Activated T-cell treated with anti-CD3 and anti-CD28 coated beads, Interleukin-2, amount 50 U/mL, for 1 hour (primary cell): ENCODE results near the gene HOXB7.

Source experiments
- DNase-seq: peaks from one replicate; pipeline ENCODE4 v3.0.0-alpha.2; 2020

The HOXB7 gene

DNA sequence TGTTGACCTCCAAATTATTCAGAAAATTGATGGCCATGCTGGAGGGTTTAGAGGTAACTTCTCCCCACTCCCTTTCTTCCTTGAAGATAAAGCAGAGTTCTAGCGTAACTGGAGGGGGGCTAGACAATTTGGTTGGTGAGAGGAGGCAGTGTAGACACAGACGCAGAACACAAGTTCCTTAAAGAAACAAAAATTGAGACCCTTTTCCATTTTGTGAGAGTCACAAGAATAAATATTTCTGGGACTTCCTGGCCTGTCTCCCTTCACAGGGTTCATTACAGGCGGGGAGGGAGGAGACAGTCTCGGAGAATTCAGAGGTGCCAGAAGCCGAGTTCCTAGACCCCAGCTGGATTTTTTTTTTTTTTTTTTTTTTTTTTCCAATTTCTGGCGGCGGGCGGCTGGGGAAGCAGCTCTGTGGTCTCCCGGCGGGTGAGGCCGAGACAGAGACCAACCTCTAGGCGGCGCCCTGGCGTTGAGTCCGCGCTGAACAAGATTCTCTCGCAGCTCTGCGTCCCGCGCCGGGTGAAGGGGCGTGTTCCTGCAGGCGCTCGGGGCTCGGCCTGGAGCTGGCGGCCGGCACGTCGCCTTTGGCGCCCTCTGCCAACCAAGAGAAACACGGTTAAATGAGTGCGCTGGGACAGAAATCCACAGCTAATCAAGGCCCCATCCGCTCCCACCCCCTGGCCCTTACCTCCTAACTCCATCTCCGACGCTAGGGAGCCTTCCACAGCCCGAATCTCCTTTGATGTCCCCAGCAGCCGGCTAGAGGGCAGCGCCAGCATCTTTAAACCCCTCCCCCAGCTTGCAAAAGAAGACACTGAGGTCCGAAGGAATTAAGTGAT lies 25.6 kb upstream of the HOXB7 start:
- peak; percentile 75 for DNase-seq

- DNase-seq: no peak
These were observed 23.8 kb upstream of the HOXB7 start for GRCh38 chr17:48634493-48635208.

DNA sequence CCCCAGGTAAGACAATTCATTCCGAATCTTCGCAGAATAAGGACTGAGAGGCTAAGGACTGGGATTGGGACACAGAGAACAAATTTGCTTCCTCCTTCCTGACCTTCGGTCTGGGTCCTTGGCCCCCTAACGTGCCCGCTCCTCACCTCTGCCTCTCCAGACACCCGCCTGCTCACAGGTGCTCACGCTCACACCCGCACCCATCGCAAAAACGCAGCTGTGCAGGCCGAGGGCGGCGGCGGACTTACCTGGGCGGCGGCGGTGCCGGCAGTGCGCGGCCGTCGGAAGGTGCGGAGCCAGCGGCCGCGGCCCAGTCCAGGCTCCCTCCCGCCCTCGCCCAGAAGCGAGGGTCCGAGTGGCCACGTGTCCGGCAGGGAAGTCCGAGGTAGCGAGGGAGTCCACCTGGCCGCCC lies 22.5 kb upstream of the HOXB7 start:
- DNase-seq: no peak

DNA sequence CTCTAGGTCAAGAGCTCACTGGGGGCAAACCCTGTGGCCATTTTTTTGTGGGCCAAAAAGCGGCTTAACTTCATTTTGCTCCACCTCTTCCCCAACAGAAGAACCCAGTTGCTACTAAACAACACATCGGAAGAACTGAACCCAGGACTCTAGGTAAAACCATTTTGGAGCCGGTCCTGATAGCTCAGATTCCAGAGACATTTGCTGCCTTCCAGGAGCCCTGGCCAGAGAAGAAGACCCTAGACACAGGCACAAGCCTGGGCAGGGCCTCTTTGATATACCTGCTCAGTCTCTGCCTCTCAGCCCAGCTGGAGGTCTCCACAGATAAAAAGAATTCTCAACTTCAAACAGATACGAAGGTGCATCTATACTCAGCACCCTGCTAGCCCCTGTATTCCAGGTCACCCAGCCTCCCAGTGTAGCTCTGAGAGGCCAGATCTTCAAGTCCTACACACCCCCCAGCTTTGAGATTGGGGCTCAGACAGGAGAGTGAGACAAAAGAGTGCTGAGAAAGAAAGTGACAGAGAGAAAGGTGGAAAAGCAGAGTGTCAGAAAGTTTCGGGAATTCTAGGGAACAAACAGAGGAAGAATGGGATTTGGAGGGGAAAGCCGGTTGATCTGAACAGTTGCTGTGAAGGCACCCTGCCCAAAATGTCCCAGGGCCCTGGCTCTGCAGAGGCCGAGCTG lies 21.9 kb upstream of the HOXB7 start:
- no peak for DNase-seq

- DNase-seq: no peak
These were observed 21.1 kb upstream of the HOXB7 start for GRCh38 chr17:48631693-48632578.

DNA sequence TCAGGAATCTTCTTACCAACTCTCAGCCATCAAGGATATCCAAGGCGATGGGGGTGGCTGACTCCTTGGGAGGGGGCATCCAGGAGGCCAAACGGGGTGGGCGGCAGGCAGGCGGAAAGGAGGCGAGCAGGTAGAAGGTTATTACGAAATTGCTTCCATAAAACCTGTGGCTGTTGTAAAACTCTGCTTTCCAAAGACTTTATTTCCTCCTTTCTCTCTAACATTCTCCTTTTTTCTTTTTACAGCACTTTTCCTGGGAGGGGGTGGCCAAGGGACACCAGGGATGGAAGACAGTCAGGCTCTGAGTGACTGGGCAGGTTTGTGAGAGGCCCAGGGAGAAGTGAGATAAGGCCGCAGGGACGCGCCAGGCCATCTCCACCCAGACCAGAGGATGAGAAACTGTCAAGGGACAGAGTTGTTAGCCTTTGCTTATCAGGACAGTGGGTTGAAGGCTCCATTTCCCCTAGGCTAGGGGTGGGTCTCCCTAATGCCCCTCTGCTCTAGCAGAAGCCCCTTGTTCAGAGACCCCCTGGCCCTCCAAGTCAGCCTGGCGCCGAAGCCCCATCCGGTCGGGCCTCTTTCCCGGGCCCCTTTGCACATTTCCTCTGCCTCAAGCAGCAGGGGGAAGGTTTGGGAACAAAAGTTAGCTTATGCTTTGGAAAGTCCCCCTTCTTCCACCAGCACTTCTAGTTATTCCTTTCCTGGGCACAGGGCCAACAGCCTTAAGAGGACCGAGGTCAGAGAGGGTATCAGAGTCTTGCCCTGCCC lies 20.3 kb upstream of the HOXB7 start:
- DNase-seq: no peak

DNA sequence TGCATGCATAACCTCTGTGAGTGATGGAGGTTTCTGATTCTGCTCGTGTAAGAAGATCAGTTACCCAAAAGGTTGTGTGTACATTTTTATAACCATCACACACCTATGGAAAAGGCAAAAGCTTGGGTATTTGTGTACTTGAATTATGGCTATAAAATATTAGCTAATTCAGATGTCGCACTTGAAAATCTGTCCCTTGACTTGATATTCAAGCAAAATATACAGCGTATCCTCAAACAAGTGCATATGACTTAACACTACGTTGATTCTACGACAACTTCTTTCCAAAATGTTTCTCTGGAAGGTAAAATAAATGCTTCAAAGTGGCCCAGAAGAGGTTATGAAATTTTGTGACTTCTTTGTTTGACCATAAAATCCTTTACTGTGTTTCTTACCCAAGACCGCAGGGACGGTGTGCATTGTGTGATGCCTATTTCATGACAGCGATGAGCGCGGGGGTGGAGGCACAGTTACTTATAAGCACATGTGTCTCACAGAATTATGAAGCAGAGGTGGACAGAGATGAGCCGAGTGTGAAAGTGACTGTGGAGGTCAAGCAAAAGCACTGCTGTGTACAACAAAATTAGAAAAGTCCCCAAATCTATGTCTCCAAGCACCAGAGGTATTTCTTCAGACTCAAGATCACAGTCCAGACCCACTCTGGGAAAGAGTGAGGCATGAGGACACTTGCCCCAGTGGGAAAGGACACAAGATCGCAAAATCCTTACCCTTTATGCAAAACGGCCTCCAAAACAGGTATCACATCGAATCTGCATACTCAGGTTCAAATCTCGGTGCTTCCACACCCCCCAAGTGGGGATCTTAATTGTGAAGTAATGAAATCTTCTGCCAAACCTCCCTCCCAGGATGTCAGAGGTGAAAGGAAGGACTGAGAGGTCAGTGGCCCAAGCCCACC lies 19.4 kb upstream of the HOXB7 start:
- DNase-seq: no peak

DNA sequence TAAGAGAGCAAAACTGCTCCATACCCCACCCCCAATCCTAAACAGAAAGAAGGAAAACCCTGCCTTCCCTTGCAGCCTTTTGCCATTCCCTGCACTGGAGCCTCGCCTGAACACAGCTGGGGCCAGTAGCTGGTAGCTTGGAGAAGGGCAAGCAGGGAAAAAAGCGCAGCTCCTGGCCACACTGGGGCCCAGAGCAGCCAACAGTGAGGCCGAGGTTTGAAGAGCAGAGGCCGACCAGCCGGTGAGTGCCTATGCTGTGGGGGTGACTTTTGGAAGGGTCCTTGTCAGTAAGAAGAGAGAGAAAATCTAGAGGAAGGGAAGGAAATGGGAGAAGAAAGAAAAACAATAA lies 18.6 kb upstream of the HOXB7 start:
- DNase-seq: peak; percentile 13

- DNase-seq: peak; percentile 13
These were observed 18.0 kb upstream of the HOXB7 start for GRCh38 chr17:48628649-48629410.

DNA sequence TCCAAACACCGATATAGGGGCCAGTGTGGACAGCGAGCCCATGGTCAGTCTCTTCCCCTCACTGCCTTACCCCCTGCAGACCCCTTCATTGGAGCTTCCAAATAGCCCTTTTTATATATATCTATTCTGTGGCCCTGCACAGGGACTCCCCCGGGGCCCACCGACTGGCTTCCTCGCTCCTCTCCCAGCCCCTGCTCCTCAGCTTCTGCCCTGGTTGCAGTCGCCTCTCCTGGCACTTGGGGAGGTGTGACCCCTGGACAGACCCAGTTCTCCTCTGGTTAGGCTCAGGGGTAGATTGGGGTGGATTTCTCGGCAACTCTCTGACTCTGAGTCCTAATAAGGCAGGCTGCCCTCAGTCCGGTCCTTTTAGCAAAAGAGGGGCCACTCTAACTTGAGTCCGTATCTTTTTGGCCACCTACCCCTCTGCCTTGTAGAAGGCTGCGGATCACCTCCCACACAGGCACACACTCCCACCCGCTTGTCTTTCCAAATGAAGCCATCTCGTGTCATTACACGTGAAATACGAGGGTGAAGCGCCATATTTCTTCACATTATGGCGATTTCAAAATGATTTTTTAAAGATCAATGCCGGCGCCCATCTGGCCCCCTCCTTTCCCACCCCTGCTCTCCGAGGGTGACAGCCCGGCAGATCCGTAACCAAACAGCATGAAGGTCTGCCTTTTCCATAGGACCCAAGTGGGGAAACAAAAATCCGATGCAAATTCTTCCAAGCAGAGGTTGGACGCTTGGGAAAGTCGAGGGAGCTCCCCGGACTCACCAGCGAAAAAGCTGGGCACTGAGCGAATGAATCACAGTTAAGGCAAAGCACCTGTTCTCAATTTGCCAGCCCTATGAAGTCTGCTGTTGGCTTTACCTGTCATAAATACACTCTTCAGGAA lies 17.1 kb upstream of the HOXB7 start:
- peak; percentile 16 for DNase-seq

- DNase-seq: no peak
These were observed 16.3 kb upstream of the HOXB7 start for GRCh38 chr17:48627118-48627597.

GRCh38 chr17:48626245-48627117 lies 15.7 kb upstream of the HOXB7 start, which contains the start of gene HOXB9:
HOXB9 (minus strand) TSS chr17:48626358; CDS start chr17:48626269, 89 bp downstream.
- DNase-seq: peak; percentile 49

- DNase-seq: peak; percentile 67
These were observed 14.9 kb upstream of the HOXB7 start for GRCh38 chr17:48625495-48626244.

DNA sequence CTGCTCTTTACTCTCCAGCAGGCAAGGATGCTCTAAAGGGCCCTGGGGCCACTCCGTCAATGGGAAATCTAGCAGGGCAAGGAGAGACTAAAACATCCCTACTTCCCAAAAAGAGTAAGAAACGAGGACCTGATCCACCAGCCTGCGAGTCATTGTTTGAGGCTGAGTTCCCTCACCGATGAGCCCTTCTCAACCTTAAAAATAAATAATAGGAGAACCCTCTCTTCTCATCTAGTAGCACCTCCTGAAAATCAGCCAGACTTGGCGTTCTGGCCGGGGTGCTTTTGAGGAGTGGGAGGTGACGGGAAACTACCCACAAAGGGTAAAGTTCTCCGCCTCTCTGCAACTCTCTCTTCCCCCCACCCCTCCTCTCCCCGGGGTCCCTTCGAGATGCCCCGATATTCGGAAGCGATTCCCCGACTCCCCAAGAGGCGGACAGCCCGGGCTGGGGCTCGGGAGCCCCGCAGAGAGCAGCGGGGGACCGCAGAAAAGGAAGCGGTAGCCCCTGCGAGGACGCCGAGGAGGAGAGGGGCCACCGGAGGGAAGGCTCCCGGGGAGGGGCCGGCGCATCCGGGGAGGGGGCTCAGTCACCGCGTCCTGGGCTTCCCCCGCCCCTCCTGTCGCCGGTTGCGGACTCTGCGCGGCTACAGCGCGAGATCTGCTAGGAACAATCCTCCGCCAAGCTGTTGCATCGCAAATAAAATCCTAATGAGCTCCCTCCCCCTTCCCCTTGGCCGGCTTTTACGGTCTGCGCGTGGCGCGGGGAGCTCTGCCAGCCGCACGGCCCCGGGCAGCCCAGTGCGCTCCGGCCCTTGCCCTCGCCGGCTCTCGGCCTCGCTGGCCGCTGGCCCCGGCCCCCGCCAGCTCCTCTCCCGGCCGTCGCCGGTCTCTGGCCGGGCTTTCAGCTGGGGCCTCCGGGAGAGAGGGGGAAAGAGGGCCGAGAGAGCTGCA lies 14.0 kb upstream of the HOXB7 start:
- DNase-seq: no peak

DNA sequence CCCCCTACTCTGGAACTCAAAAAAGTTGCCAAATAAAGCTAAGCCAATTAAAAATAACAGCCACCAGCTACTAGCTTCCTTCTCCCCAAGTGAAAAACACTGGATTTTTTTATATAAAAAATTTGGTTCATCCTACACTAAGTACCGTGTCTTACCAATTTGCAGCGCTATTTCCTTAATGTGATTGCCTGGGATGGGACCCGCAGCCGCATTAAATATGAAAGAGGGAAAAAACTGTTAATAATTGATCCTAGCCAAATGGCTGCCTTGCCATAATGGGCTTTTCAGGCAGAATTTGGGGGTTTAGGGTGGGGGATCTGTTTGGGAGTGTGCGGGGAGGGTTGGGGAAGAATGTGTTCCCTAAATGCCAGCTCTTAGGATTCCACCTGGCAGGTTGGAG lies 13.3 kb upstream of the HOXB7 start:
- no peak for DNase-seq

DNA sequence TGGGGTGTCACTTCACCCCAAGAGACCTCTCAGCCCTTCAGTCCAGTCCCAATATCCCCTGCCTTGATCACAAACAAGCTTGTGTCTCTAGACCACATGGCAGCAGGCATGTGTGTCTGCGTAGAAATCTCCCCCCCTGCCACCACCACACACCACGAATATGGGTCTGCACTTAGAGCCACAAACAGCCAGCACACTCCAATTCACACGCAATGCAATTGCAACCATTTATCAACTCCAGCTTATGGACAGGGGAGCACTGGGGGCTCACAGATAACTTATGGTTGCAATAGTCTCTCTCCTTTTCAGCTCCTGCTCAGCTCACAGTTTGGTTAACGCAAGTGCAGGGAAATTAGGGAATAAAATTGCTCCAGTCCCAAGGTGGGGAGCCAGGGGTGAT lies 12.8 kb upstream of the HOXB7 start:
- no peak for DNase-seq
